ENCODE results near the gene LHFPL2. TPM values are rescaled to one million over a fixed set of nuclear protein-coding genes. Genes with fewer than 3 reads are reported as not detected.

Gene LHFPL2
- total and polyA plus RNA-seq, 2 of the 4 experiments (the other 2 are of a cell fraction): 6.5 to 11.3 TPM

- TF ChIP-seq CEBPB (IDR thresholded peaks at IDR 0.05; ENCODE audit: low read depth, low read length) (peak; percentile 64; the same call in 1 of the 2 replicates), MAFK (IDR thresholded peaks at IDR 0.05; ENCODE audit: low read depth, low read length) (peak; percentile 81)
Observed at GRCh38 chr5:78527054-78527859, 121.3 kb downstream of the LHFPL2 start (continued).

- in situ Hi-C loops (cut with MboI; ENCODE audit: low sequenced_read_pairs): no loop called here
- no peak overlapping the region for H3K4me3 ChIP-seq (ENCODE audit: insufficient read depth, low read depth, low read length)
- TF ChIP-seq MXI1 (IDR thresholded peaks at IDR 0.05; ENCODE audit: borderline replicate concordance, low read depth, low read length) (no peak), RCOR1 (IDR thresholded peaks at IDR 0.05; ENCODE audit: insufficient replicate concordance, low read length) (no peak), CEBPB (IDR thresholded peaks at IDR 0.05; ENCODE audit: low read depth, low read length) (0 out of 2 replicates have a peak, but pooled peaks have one; percentile 34), RFX5 (IDR thresholded peaks at IDR 0.05; ENCODE audit: low read depth, low read length) (no peak), CHD1 (IDR thresholded peaks at IDR 0.05; ENCODE audit: low read depth, low read length) (no peak), CTCF (conservative IDR thresholded peaks at IDR 0.05; ENCODE audit: low read depth, low read length) (no peak), ELK1 (IDR thresholded peaks at IDR 0.05; ENCODE audit: borderline replicate concordance, low read depth, low read length) (no peak), FOS (IDR thresholded peaks at IDR 0.05; ENCODE audit: low read depth, low read length) (0 out of 2 replicates have a peak, but pooled peaks have one; percentile 5), RAD21 (IDR thresholded peaks at IDR 0.05; ENCODE audit: low read length) (no peak), POLR2A (IDR thresholded peaks at IDR 0.05; ENCODE audit: low read depth, low read length) (no peak; the same call in 1 of the 2 replicates)
Observed at GRCh38 chr5:78526049-78526525, 122.5 kb downstream of the LHFPL2 start.

More at GRCh38 chr5:78526049-78526525, 122.5 kb downstream of the LHFPL2 start:
- H2AFZ ChIP-seq (replicated peaks; ENCODE audit: low read length, poor library complexity): peak overlapping the region; percentile 67
- peak overlapping the region; percentile 15 for H4K5ac ChIP-seq (ENCODE audit: low read depth, low read length)
- no TSS peak for BruUV-seq (replicated peaks)
- H4K91ac ChIP-seq (ENCODE audit: insufficient read depth, low read depth, low read length): no peak overlapping the region; the same call in 1 of the 2 replicates
- peak overlapping the region; percentile 87 for H2BK5ac ChIP-seq (ENCODE audit: low read depth, low read length, poor library complexity, severe bottlenecking)
- DNase-seq (peak; percentile 81), ATAC-seq (ENCODE audit: low read depth) (peak; percentile 24; the same call in 1 of the 2 replicates)
- POLR2A ChIA-PET (ENCODE audit: unreplicated experiment): no interaction called here
- H3K4me2 ChIP-seq (ENCODE audit: low read depth, low read length): peak overlapping the region; percentile 45; the same call in 1 of the 2 replicates
- no peak overlapping the region for H3K9ac ChIP-seq (ENCODE audit: low read depth, low read length)
- H2AK9ac ChIP-seq (replicated peaks; ENCODE audit: low read depth, low read length, poor library complexity): peak overlapping the region; percentile 80
- H2AK5ac ChIP-seq (ENCODE audit: low read depth, low read length): no peak overlapping the region
- peaks cover 31% of the 10 kb centered on the region for H3K4me1 ChIP-seq (ENCODE audit: control insufficient read depth, insufficient read depth, low read length)
- dilution Hi-C loops (cut with HindIII; ENCODE audit: low sequenced_read_pairs, unreplicated experiment): no loop called here
- peak overlapping the region; percentile 74 for H3K18ac ChIP-seq (ENCODE audit: low read depth, low read length)
- peaks cover 4% of the 10 kb centered on the region; the same call in 1 of the 2 replicates for H3K36me3 ChIP-seq (ENCODE audit: control insufficient read depth, insufficient read depth, low read length)
- H3K27ac ChIP-seq (ENCODE audit: insufficient read depth, low read length): peak overlapping the region; percentile 1; the same call in 1 of the 2 replicates
- H4K20me1 ChIP-seq (ENCODE audit: insufficient read depth, low read length): peaks cover 5% of the 10 kb centered on the region; the same call in 1 of the 2 replicates
- WGBS, 2 experiments (ENCODE audit: extremely low coverage in 2 of 2, insufficient read length in 1 of 2): 100% methylated on average over 2 of the region's 7 CpGs; no CpG with 5 or more reads in 1 of the 2 experiments
- peak overlapping the region; percentile 29; the same call in 1 of the 2 replicates for H2BK20ac ChIP-seq (ENCODE audit: low read depth, low read length)
- H4K8ac ChIP-seq (ENCODE audit: low read depth in 2 of 2, low read length in 2 of 2): peak overlapping the region; percentile 43 to 55; a peak in 3 of 4 replicates
- no peak overlapping the region for H3K23ac ChIP-seq (ENCODE audit: low read depth, low read length)
- peaks cover 24 to 48% of the 10 kb centered on the region in 2 experiments; a peak in 3 of 4 replicates for H3K79me1 ChIP-seq (ENCODE audit: low read depth in 1 of 2, low read length in 2 of 2)
- no peaks in the 10 kb centered on the region for H3K9me3 ChIP-seq (ENCODE audit: control insufficient read depth, insufficient read depth, low read length)
- peak overlapping the region; percentile 28; the same call in 2 of the 3 replicates for H2BK15ac ChIP-seq (ENCODE audit: low read depth, low read length)
- no peaks in the 10 kb centered on the region for H3K27me3 ChIP-seq (ENCODE audit: control insufficient read depth, insufficient read depth, low read length)
- CTCF ChIA-PET: interaction anchor here (1.7 kb wide), 1 partner anchor 58 kb away, joined by 7 read pairs; no protein-coding TSS in a partner anchor
- peak overlapping the region; percentile 37 for H3K4ac ChIP-seq (ENCODE audit: low read depth, low read length)
- H3K56ac ChIP-seq (ENCODE audit: extremely low read depth, insufficient read depth, low read length): no peak overlapping the region
- intact Hi-C loops (cut with micrococcal nuclease): loop anchor here (5.0 kb wide), 1 partner anchor 121 kb away; the partner anchor contains the start of gene LHFPL2
- peaks cover 16% of the 10 kb centered on the region; the same call in 1 of the 2 replicates for H3K9me1 ChIP-seq (ENCODE audit: insufficient read depth, low read length)
- peak overlapping the region; percentile 39 for H3K14ac ChIP-seq (replicated peaks; ENCODE audit: low read depth, low read length)
- 0 out of 2 replicates have a peak overlapping the region, but pooled peaks have one; percentile 0 for H2BK120ac ChIP-seq (ENCODE audit: low read depth, low read length)

All from IMR-90 (cell line).